Panc1 (cell line): ENCODE results near the gene TPRG1L. TPM values are rescaled to one million over a fixed set of nuclear protein-coding genes. Genes with fewer than 3 reads are reported as not detected.

Source experiments
- ATAC-seq: fragments of 200-7000 bp; cut with Tn5 transposase; 2 replicates; pipeline ENCODE4 v1.9.1; 2020; ENCODE audit warnings: mild to moderate bottlenecking, moderate library complexity
- BruUV-seq: library from RNA; stranded (reverse); fragments of 400-500 nt; replicated peaks from 2 replicates; lab custom pipeline; 2021; lab: Mats Ljungman, UMichigan
- CTCF ChIA-PET: fragments of 300-600 bp; sonication (Branson Sonifier 250); formaldehyde crosslinking; loops from one replicate; lab custom pipeline; 2022; ENCODE audit warnings: antibody characterized with exemption; lab: Charles Lee
- POLR2A ChIA-PET: fragments of 300-600 bp; sonication (Branson Sonifier 250); formaldehyde crosslinking; loops from one replicate; lab custom pipeline; 2022; ENCODE audit warnings: antibody characterized with exemption; lab: Charles Lee
- DNase-seq: peaks from one replicate; pipeline ENCODE4 v3.0.0-alpha.2; 2010; ENCODE audit warnings: low read depth, low spot score
- H3K27ac ChIP-seq: 2 replicates; pipeline ENCODE4 v1.5.1; 2011; ENCODE audit warnings: mild to moderate bottlenecking, low read length, inconsistent platforms
- H3K27me3 ChIP-seq: fragments of 200-500 bp; sonication (Bioruptor generic); 2 replicates; pipeline ENCODE4 v1.6.0; 2014; ENCODE audit warnings: low read length, inconsistent platforms; ENCODE audit not compliant: control insufficient read depth, insufficient read depth
- H3K36me3 ChIP-seq: fragments of 200-500 bp; sonication (Bioruptor generic); 2 replicates; pipeline ENCODE4 v1.5.1; 2014; ENCODE audit warnings: inconsistent platforms, mild to moderate bottlenecking, low read length, moderate library complexity; ENCODE audit not compliant: control insufficient read depth, insufficient read depth
- H3K4me1 ChIP-seq: 2 replicates; pipeline ENCODE4 v1.5.1; 2011; ENCODE audit warnings: inconsistent platforms, mild to moderate bottlenecking, low read length, moderate library complexity; ENCODE audit not compliant: control insufficient read depth, insufficient read depth
- H3K4me3 ChIP-seq, 2 experiments: 2 replicates each; pipeline ENCODE4 v1.5.1; 2011 to 2012; ENCODE audit warnings: low read depth in 2 of 2, low read length in 2 of 2, mild to moderate bottlenecking in 2 of 2, inconsistent platforms in 1 of 2, moderate library complexity in 1 of 2
- H3K9me3 ChIP-seq: fragments of 200-500 bp; sonication (Bioruptor generic); 2 replicates; pipeline ENCODE4 v1.5.1; 2014; ENCODE audit warnings: low read depth, mild to moderate bottlenecking, inconsistent platforms, low read length, moderate library complexity; ENCODE audit not compliant: control insufficient read depth, insufficient read depth
- POLR2AphosphoS5 ChIP-seq: IDR thresholded peaks from 2 replicates; pipeline ENCODE4 v1.6.1; 2012; ENCODE audit warnings: mild to moderate bottlenecking, low read depth, low read length, moderate library complexity
- SIN3A ChIP-seq: IDR thresholded peaks from 2 replicates; pipeline ENCODE4 v1.6.1; 2012; ENCODE audit warnings: low read depth, mild to moderate bottlenecking, low read length, moderate library complexity, borderline replicate concordance; ENCODE audit not compliant: insufficient read depth
- TCF7L2 ChIP-seq: IDR thresholded peaks from 2 replicates; pipeline ENCODE4 v1.6.1; 2011; ENCODE audit warnings: mild to moderate bottlenecking, low read depth, low read length, inconsistent platforms
- in situ Hi-C: cut with HindIII; loops from 2 replicates; pipeline ENCODE4 v1.10.0; 2016; ENCODE audit warnings: low sequenced_read_pairs, low pct_unique_long_range_greater_than_20kb
- intact Hi-C: fragments of 100-400 bp; cut with micrococcal nuclease; formaldehyde crosslinking; loops from one replicate; pipeline ENCODE4 v1.10.0; 2022; ENCODE audit not compliant: unreplicated experiment
- total RNA-seq: library from RNA; stranded (reverse); gene quantifications from one replicate; pipeline ENCODE4 v1.2.1, GENCODE V29; 2021; ENCODE audit not compliant: unreplicated experiment
- TF ChIP-seq, protein P1 (sequence below): fragments of 450-650 bp; IDR thresholded peaks from 2 replicates; pipeline ENCODE4 v1.5.1; 2017; ENCODE audit warnings: mild to moderate bottlenecking
- TF ChIP-seq, protein P2 (sequence below), 2 experiments: IDR thresholded peaks; 2 replicates each; pipeline ENCODE4 v1.6.1; 2011 to 2012; ENCODE audit warnings: low read depth in 2 of 2, control low read depth in 1 of 2, low read length in 1 of 2, mild to moderate bottlenecking in 1 of 2, moderate library complexity in 1 of 2; ENCODE audit not compliant: insufficient read depth in 1 of 2

Gene TPRG1L
- total RNA-seq, 1 experiment from 2014 or later, result 57.5 TPM

DNA sequence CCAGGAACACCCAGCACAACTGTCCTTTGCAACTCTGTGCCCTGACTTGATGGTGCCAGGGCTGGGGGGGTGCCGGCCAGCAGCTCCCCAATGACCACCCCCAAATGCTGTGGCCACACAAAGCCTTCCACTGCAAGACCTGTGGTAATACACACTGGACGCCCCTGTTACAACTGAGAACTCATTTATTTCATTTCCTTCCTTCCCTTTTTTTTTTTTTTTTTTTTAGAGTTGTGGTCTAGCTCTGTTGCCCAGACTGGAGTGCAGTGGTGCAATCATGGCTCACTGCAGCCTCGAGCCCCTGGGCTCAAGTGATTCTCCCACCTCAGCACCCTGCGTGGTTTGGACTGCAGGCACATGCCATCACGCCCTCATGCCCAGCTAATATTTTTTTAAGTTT lies 52.7 kb downstream of the TPRG1L start:
- TF ChIP-seq, protein P1, sequence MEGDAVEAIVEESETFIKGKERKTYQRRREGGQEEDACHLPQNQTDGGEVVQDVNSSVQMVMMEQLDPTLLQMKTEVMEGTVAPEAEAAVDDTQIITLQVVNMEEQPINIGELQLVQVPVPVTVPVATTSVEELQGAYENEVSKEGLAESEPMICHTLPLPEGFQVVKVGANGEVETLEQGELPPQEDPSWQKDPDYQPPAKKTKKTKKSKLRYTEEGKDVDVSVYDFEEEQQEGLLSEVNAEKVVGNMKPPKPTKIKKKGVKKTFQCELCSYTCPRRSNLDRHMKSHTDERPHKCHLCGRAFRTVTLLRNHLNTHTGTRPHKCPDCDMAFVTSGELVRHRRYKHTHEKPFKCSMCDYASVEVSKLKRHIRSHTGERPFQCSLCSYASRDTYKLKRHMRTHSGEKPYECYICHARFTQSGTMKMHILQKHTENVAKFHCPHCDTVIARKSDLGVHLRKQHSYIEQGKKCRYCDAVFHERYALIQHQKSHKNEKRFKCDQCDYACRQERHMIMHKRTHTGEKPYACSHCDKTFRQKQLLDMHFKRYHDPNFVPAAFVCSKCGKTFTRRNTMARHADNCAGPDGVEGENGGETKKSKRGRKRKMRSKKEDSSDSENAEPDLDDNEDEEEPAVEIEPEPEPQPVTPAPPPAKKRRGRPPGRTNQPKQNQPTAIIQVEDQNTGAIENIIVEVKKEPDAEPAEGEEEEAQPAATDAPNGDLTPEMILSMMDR, result no peak
- TF ChIP-seq POLR2AphosphoS5, result no peak
- no peak for TF ChIP-seq SIN3A
- TF ChIP-seq TCF7L2, result no peak
- TF ChIP-seq, protein P2, sequence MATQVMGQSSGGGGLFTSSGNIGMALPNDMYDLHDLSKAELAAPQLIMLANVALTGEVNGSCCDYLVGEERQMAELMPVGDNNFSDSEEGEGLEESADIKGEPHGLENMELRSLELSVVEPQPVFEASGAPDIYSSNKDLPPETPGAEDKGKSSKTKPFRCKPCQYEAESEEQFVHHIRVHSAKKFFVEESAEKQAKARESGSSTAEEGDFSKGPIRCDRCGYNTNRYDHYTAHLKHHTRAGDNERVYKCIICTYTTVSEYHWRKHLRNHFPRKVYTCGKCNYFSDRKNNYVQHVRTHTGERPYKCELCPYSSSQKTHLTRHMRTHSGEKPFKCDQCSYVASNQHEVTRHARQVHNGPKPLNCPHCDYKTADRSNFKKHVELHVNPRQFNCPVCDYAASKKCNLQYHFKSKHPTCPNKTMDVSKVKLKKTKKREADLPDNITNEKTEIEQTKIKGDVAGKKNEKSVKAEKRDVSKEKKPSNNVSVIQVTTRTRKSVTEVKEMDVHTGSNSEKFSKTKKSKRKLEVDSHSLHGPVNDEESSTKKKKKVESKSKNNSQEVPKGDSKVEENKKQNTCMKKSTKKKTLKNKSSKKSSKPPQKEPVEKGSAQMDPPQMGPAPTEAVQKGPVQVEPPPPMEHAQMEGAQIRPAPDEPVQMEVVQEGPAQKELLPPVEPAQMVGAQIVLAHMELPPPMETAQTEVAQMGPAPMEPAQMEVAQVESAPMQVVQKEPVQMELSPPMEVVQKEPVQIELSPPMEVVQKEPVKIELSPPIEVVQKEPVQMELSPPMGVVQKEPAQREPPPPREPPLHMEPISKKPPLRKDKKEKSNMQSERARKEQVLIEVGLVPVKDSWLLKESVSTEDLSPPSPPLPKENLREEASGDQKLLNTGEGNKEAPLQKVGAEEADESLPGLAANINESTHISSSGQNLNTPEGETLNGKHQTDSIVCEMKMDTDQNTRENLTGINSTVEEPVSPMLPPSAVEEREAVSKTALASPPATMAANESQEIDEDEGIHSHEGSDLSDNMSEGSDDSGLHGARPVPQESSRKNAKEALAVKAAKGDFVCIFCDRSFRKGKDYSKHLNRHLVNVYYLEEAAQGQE (IDR thresholded peaks at IDR 0.05; ENCODE audit: insufficient read depth in 1 of 2, low read depth in 2 of 2, low read length in 1 of 2), result no peak
- no peaks in the 10 kb centered on the region for H3K9me3 ChIP-seq
- DNase-seq, result no peak
- H3K4me3 ChIP-seq, result no peak overlapping the region
- ChIA-PET CTCF (interaction anchor here (0.6 kb wide), 3 partner anchors 55 to 112 kb away, joined by 3 to 7 read pairs (median 3); no protein-coding TSS in a partner anchor), POLR2A (no interaction called here)
- H3K27ac ChIP-seq, result no peak overlapping the region
- peaks cover 15% of the 10 kb centered on the region for H3K4me1 ChIP-seq
- intact Hi-C loops (no loop called here), in situ Hi-C loops (no loop called here)
- no peaks in the 10 kb centered on the region for H3K27me3 ChIP-seq
- ATAC-seq, result no peak
- BruUV-seq, result no TSS peak
- no peaks in the 10 kb centered on the region for H3K36me3 ChIP-seq

DNA sequence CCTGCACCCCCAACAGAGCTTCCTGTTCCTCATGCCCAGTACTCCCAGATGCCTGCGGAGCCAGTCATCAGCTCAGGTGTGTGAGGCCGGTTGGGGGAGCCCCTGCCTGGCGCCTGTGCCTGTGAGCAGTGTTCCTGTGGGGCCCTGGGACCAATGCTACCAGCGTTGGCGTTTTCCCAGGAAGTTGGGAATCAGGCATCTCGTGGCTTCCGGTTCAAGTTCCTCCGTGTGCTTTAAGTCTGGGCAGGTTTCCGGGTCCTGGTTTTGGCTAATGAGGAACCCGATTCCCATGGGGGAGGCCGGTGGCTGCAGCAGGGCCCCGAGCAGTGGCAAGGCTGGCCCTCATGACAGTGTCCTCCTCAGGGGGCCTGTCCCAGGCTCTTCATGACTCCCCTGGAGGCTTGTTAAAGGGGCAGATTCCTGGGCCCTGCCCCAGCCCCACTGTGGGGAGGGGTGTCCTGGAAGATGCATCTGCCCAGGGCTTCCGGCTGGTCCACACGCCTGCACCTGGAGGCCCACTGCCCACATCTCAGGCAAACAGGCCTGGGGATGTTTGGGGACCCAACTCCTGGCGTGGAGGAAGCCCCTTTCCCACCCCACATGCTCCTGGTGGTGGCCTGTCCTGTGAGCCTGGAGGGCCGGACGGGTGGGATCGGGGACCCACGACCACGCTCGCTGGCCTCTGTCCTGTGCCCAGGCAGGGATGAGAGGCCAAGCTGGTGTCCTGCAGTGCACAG lies 53.7 kb downstream of the TPRG1L start:
- intact Hi-C loops (no loop called here), in situ Hi-C loops (no loop called here)
- Histone ChIP-seq H3K36me3 (no peaks in the 10 kb centered on the region), H3K4me3 (no peak overlapping the region), H3K27ac (no peak overlapping the region), H3K27me3 (no peaks in the 10 kb centered on the region), H3K9me3 (no peaks in the 10 kb centered on the region), H3K4me1 (peaks cover 12% of the 10 kb centered on the region)
- ChIA-PET POLR2A (no interaction called here), CTCF (no interaction called here)
- ATAC-seq (no peak), DNase-seq (no peak)
- no peak for TF ChIP-seq SIN3A
- no peak for TF ChIP-seq TCF7L2
- TF ChIP-seq, protein P2 (IDR thresholded peaks at IDR 0.05; ENCODE audit: insufficient read depth in 1 of 2, low read depth in 2 of 2, low read length in 1 of 2), result no peak
- no peak for TF ChIP-seq POLR2AphosphoS5
- TF ChIP-seq, protein P1, result no peak
- BruUV-seq, result no TSS peak
